ENCODE data around the gene RAD51AP2. TPM values are rescaled to one million over a fixed set of nuclear protein-coding genes. Genes with fewer than 3 reads are reported as not detected.

Gene RAD51AP2
- total RNA-seq, result 0.05 and 0.14 TPM in 2 replicates

GRCh38 chr2:17518212-17519154 is at the start of gene RAD51AP2:
Gene RAD51AP2, minus strand, starts transcription at chr2:17518440. Its CDS starts 25 bp downstream, at chr2:17518415.

GRCh38 chr2:17540093-17540812 is 22.0 kb upstream of the RAD51AP2 start, which contains the start of gene VSNL1:
Gene VSNL1, plus strand, starts transcription at chr2:17540696. Its CDS starts 51,379 bp downstream, at chr2:17592075.

Other genes with a start within 250 kb of the RAD51AP2 start
- 21.7 and 23.7 TPM in 2 replicates for gene VSNL1, start 22.3 kb upstream of the RAD51AP2 start, total RNA-seq
- gene SMC6, start 235.4 kb upstream of the RAD51AP2 start, total RNA-seq, result 15.3 and 23.7 TPM in 2 replicates
- 11.1 and 11.8 TPM in 2 replicates for gene GEN1, start 235.7 kb upstream of the RAD51AP2 start, total RNA-seq

Measured in airway epithelial cell (primary cell).